Measurements from ENCODE around the gene KCTD10. TPM values are rescaled to one million over a fixed set of nuclear protein-coding genes. Genes with fewer than 3 reads are reported as not detected.

The KCTD10 gene
- polyA plus RNA-seq, 1 donor (not counting 4 experiments of a cell fraction or from before 2014, with no cell fraction given): 107 TPM

DNA sequence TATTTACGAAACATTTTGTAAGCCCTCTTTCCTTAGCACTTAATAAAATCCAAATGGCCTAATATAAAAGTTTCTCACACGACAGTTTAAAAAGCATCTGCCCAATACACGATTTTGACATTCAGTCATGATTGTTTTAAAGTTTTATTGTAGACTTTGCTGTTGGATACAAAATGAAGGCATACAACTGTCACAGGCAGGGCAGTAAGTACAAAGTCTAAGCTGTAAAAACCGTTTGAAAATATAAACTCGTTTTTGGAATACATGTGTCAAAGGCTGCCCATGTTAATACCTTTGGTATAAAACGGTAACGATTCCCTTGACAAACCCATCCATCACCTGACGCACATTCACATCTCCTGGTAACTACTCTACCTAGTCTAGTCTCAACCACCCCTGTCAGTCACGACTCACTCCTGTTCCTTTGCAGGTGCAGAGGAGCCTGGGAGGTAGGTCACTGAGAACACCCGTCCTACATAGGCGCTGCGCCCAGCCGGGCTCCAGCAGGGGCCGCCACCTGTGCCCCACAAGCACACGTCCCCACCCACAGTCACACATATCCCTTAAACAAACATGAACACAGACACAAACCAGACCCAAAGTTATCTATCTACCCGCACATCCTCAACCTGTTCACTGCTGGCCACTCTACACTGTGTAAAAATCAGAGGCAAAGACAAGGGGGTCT is 27.1 kb downstream of the KCTD10 start:
- FAIRE-seq (no peak), DNase-seq (ENCODE audit: low read depth, low spot score) (no peak)
- no peak overlapping the region for H3K4me3 ChIP-seq (ENCODE audit: control insufficient read depth in 2 of 3, extremely low read depth in 1 of 3, insufficient read depth in 2 of 3, low read depth in 1 of 3, low read length in 3 of 3)
- H3K36me3 ChIP-seq (ENCODE audit: control insufficient read depth in 2 of 2, extremely low read depth in 1 of 2, insufficient read depth in 2 of 2, low read length in 2 of 2): peaks cover 50 to 56% of the 10 kb centered on the region in 2 experiments
- no peak overlapping the region for H2AFZ ChIP-seq (ENCODE audit: control insufficient read depth, low read length)
- H3K9ac ChIP-seq (ENCODE audit: control insufficient read depth, extremely low read depth, insufficient read depth, low read length): no peak overlapping the region
- peaks cover 2% of the 10 kb centered on the region for H3K9me1 ChIP-seq (ENCODE audit: control insufficient read depth, extremely low read depth, insufficient read depth, low read length)
- no peak overlapping the region for H3K27ac ChIP-seq (ENCODE audit: control insufficient read depth, insufficient read depth, low read length)
- peaks cover 21% of the 10 kb centered on the region for H3K79me2 ChIP-seq (ENCODE audit: control insufficient read depth, insufficient read depth, low read length)
- no peaks in the 10 kb centered on the region for H3K4me1 ChIP-seq (ENCODE audit: control insufficient read depth, extremely low read depth, insufficient read depth, low read length)
- H3K27me3 ChIP-seq (ENCODE audit: control insufficient read depth, extremely low read depth, insufficient read depth, low read length): no peaks in the 10 kb centered on the region
- no peak for TF ChIP-seq EZH2 (IDR thresholded peaks at IDR 0.05; ENCODE audit: low read length)
- TF ChIP-seq, protein P1, sequence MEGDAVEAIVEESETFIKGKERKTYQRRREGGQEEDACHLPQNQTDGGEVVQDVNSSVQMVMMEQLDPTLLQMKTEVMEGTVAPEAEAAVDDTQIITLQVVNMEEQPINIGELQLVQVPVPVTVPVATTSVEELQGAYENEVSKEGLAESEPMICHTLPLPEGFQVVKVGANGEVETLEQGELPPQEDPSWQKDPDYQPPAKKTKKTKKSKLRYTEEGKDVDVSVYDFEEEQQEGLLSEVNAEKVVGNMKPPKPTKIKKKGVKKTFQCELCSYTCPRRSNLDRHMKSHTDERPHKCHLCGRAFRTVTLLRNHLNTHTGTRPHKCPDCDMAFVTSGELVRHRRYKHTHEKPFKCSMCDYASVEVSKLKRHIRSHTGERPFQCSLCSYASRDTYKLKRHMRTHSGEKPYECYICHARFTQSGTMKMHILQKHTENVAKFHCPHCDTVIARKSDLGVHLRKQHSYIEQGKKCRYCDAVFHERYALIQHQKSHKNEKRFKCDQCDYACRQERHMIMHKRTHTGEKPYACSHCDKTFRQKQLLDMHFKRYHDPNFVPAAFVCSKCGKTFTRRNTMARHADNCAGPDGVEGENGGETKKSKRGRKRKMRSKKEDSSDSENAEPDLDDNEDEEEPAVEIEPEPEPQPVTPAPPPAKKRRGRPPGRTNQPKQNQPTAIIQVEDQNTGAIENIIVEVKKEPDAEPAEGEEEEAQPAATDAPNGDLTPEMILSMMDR (optimal IDR thresholded peaks at IDR 0.05 in 1 of 3, IDR thresholded peaks at IDR 0.05 in 1 of 3, conservative IDR thresholded peaks at IDR 0.05 in 1 of 3; ENCODE audit: extremely low read depth in 1 of 3, insufficient read depth in 2 of 3, low read length in 3 of 3): no peak
- peaks cover 4% of the 10 kb centered on the region for H4K20me1 ChIP-seq (ENCODE audit: control insufficient read depth, extremely low read depth, insufficient read depth, low read length)
- H3K4me2 ChIP-seq (ENCODE audit: control insufficient read depth, extremely low read depth, insufficient read depth, low read depth, low read length): no peak overlapping the region
- H3K9me3 ChIP-seq (ENCODE audit: control insufficient read depth, low read depth, low read length): no peaks in the 10 kb centered on the region
- dilution Hi-C loops (cut with MboI; ENCODE audit: extremely low pct_ligation_motif_present, low sequenced_read_pairs): no loop called here

GRCh38 chr12:109448707-109449390 is 28.3 kb downstream of the KCTD10 start:
- Histone ChIP-seq H3K4me2 (ENCODE audit: control insufficient read depth, extremely low read depth, insufficient read depth, low read depth, low read length) (no peak overlapping the region), H3K36me3 (ENCODE audit: control insufficient read depth in 2 of 2, extremely low read depth in 1 of 2, insufficient read depth in 2 of 2, low read length in 2 of 2) (peaks cover 41 to 50% of the 10 kb centered on the region in 2 experiments), H3K4me1 (ENCODE audit: control insufficient read depth, extremely low read depth, insufficient read depth, low read length) (no peaks in the 10 kb centered on the region), H2AFZ (ENCODE audit: control insufficient read depth, low read length) (no peak overlapping the region), H3K9ac (ENCODE audit: control insufficient read depth, extremely low read depth, insufficient read depth, low read length) (no peak overlapping the region), H3K27ac (ENCODE audit: control insufficient read depth, insufficient read depth, low read length) (no peak overlapping the region), H4K20me1 (ENCODE audit: control insufficient read depth, extremely low read depth, insufficient read depth, low read length) (peaks cover 4% of the 10 kb centered on the region), H3K4me3 (ENCODE audit: control insufficient read depth in 2 of 3, extremely low read depth in 1 of 3, insufficient read depth in 2 of 3, low read depth in 1 of 3, low read length in 3 of 3) (no peak overlapping the region), H3K9me3 (ENCODE audit: control insufficient read depth, low read depth, low read length) (no peaks in the 10 kb centered on the region), H3K27me3 (ENCODE audit: control insufficient read depth, extremely low read depth, insufficient read depth, low read length) (no peaks in the 10 kb centered on the region), H3K79me2 (ENCODE audit: control insufficient read depth, insufficient read depth, low read length) (peaks cover 21% of the 10 kb centered on the region), H3K9me1 (ENCODE audit: control insufficient read depth, extremely low read depth, insufficient read depth, low read length) (peaks cover 2% of the 10 kb centered on the region)
- no peak for TF ChIP-seq EZH2 (IDR thresholded peaks at IDR 0.05; ENCODE audit: low read length)
- TF ChIP-seq, protein P1 (optimal IDR thresholded peaks at IDR 0.05 in 1 of 3, IDR thresholded peaks at IDR 0.05 in 1 of 3, conservative IDR thresholded peaks at IDR 0.05 in 1 of 3; ENCODE audit: extremely low read depth in 1 of 3, insufficient read depth in 2 of 3, low read length in 3 of 3): no peak
- dilution Hi-C loops (cut with MboI; ENCODE audit: extremely low pct_ligation_motif_present, low sequenced_read_pairs): no loop called here
- FAIRE-seq (no peak), DNase-seq (ENCODE audit: low read depth, low spot score) (no peak)
